Endothelial cell of umbilical vein (primary cell): ENCODE results near the gene DND1. TPM values are rescaled to one million over a fixed set of nuclear protein-coding genes. Genes with fewer than 3 reads are reported as not detected.

Experiments used
- BruUV-seq: library from RNA; stranded (reverse); fragments of 400-500 nt; replicated peaks from 2 replicates; lab custom pipeline; 2021; lab: Mats Ljungman, UMichigan
- CTCF ChIA-PET: fragments of 300-600, 350-600 bp; sonication (Branson Sonifier 250); formaldehyde crosslinking; loops from one replicate; lab custom pipeline; 2021; ENCODE audit warnings: antibody characterized with exemption, inconsistent platforms; lab: Charles Lee
- POLR2A ChIA-PET: fragments of 300-600, 350-600 bp; sonication (Branson Sonifier 250); formaldehyde crosslinking; loops from one replicate; lab custom pipeline; 2021; ENCODE audit warnings: antibody characterized with exemption, inconsistent platforms; lab: Charles Lee
- DNase-seq: peaks from one replicate; pipeline ENCODE4 v3.0.0-alpha.2; 2011; ENCODE audit warnings: low read depth, low spot score
- FAIRE-seq: peaks from 2 replicates; lab custom pipeline; 2011; peaks lifted over from hg19 to GRCh38; lab: Jason Lieb, UNC
- H2AFZ ChIP-seq: 2 replicates; pipeline ENCODE4 v1.6.0; 2012; ENCODE audit warnings: low read depth, low read length, control low read depth, inconsistent platforms
- H3K27ac ChIP-seq: 2 replicates; pipeline ENCODE4 v1.5.1; 2011; ENCODE audit warnings: low read depth, mild to moderate bottlenecking, control low read depth, low read length, moderate library complexity; ENCODE audit not compliant: insufficient read depth
- H3K27me3 ChIP-seq, 2 experiments: 2 replicates each; pipeline versions ENCODE4 v1.6.0 to v1.6.1; 2011; ENCODE audit warnings: low read length in 2 of 2, mixed read lengths in 1 of 2; ENCODE audit not compliant: control insufficient read depth in 2 of 2, insufficient read depth in 2 of 2
- H3K36me3 ChIP-seq, 2 experiments: 2 replicates in 1 of 2; 3 replicates in 1 of 2; pipeline ENCODE4 v1.5.1; 2011; ENCODE audit warnings: low read length in 2 of 2, mild to moderate bottlenecking in 1 of 2, moderate library complexity in 1 of 2; ENCODE audit not compliant: control insufficient read depth in 2 of 2, insufficient read depth in 2 of 2; ENCODE audit errors: extremely low read depth in 1 of 2
- H3K4me1 ChIP-seq: 3 replicates; pipeline ENCODE4 v1.5.1; 2011; ENCODE audit warnings: mild to moderate bottlenecking, low read length; ENCODE audit not compliant: control insufficient read depth, insufficient read depth; ENCODE audit errors: extremely low read depth
- H3K4me2 ChIP-seq: 2 replicates; pipeline ENCODE4 v1.6.1; 2011; ENCODE audit warnings: low read length, control low read depth, mixed read lengths; ENCODE audit not compliant: insufficient read depth
- H3K4me3 ChIP-seq, 3 experiments: fragments of 200-600 bp in 1 of 3; sonication (generic), shearing (Covaris generic) in 1 of 3; replicated peaks in 1 of 3; 2 replicates each; pipeline ENCODE4 v1.5.1; 2011 to 2016; ENCODE audit warnings: control low read depth in 3 of 3, low read length in 3 of 3, mild to moderate bottlenecking in 2 of 3, inconsistent platforms in 1 of 3, low read depth in 1 of 3, moderate library complexity in 1 of 3; ENCODE audit not compliant: insufficient read depth in 1 of 3
- H3K79me2 ChIP-seq: 2 replicates; pipeline ENCODE4 v1.6.0; 2012; ENCODE audit warnings: low read length, inconsistent platforms; ENCODE audit not compliant: control insufficient read depth, insufficient read depth
- H3K9ac ChIP-seq: replicated peaks from 2 replicates; pipeline ENCODE3; 2011; ENCODE audit warnings: low read length, control low read depth; ENCODE audit not compliant: insufficient read depth; ENCODE audit errors: extremely low read depth
- H3K9me1 ChIP-seq: replicated peaks from 3 replicates; pipeline ENCODE4 v1.6.0; 2011; ENCODE audit warnings: mild to moderate bottlenecking, low read length; ENCODE audit not compliant: control insufficient read depth, insufficient read depth; ENCODE audit errors: extremely low read depth
- H3K9me3 ChIP-seq: replicated peaks from 2 replicates; pipeline ENCODE4 v1.5.1; 2012; ENCODE audit warnings: low read length, inconsistent platforms; ENCODE audit not compliant: control insufficient read depth, insufficient read depth
- H4K20me1 ChIP-seq: replicated peaks from 2 replicates; pipeline ENCODE3; 2011; ENCODE audit warnings: mild to moderate bottlenecking, low read length; ENCODE audit not compliant: control insufficient read depth, insufficient read depth; ENCODE audit errors: extremely low read depth
- EZH2 ChIP-seq: IDR thresholded peaks from 2 replicates; pipeline ENCODE4 v1.6.1; 2012; ENCODE audit warnings: borderline replicate concordance, low read depth, mild to moderate bottlenecking, moderate library complexity, low read length, inconsistent platforms; ENCODE audit not compliant: severe bottlenecking
- FOS ChIP-seq: IDR thresholded peaks from 2 replicates; pipeline ENCODE4 v1.6.1; 2011; ENCODE audit warnings: mild to moderate bottlenecking, low read length, moderate library complexity, borderline replicate concordance; ENCODE audit not compliant: insufficient read depth
- GATA2 ChIP-seq: IDR thresholded peaks from 2 replicates; pipeline ENCODE4 v1.7.0; 2011; ENCODE audit warnings: low read depth, mild to moderate bottlenecking, moderate library complexity, mixed read lengths, low read length; ENCODE audit not compliant: insufficient read length, insufficient read depth
- JUN ChIP-seq: IDR thresholded peaks from 2 replicates; pipeline ENCODE4 v1.6.1; 2011; ENCODE audit warnings: borderline replicate concordance, low read depth; ENCODE audit not compliant: insufficient read length, insufficient read depth
- MAX ChIP-seq: IDR thresholded peaks from 2 replicates; pipeline ENCODE4 v1.6.1; 2011; ENCODE audit not compliant: insufficient read depth, insufficient read length
- MYC ChIP-seq: IDR thresholded peaks from one replicate; pipeline ENCODE4 v1.6.1; 2011; ENCODE audit warnings: mild to moderate bottlenecking, low read depth, low read length
- POLR2A ChIP-seq: IDR thresholded peaks from 2 replicates; pipeline ENCODE4 v1.6.1; 2012; ENCODE audit warnings: low read depth, mild to moderate bottlenecking, control low read depth, low read length
- POLR2AphosphoS5 ChIP-seq: IDR thresholded peaks from 2 replicates; pipeline ENCODE4 v1.6.1; 2012; ENCODE audit warnings: low read depth, mild to moderate bottlenecking, control low read depth, low read length, moderate library complexity; ENCODE audit not compliant: insufficient read depth
- dilution Hi-C: fragments of 300-500 bp; cut with MboI; formaldehyde crosslinking; loops from one replicate; pipeline ENCODE4 v1.15.0; 2019; ENCODE audit warnings: low sequenced_read_pairs; ENCODE audit not compliant: extremely low pct_ligation_motif_present
- intact Hi-C: fragments of 100-400 bp; cut with micrococcal nuclease; formaldehyde crosslinking; loops from one replicate; pipeline ENCODE4 v1.10.0; 2022
- polyA plus RNA-seq, 4 experiments: library from polyadenylated mRNA; depleted of rRNA in 3 of 4; stranded (reverse) in 3 of 4; unstranded in 1 of 4; fragments of >200 nt; gene quantifications; 2 replicates each; pipeline versions ENCODE4 v1.2.1 to v1.2.3, GENCODE V29; 2011 to 2012; ENCODE audit warnings: missing spikeins in 1 of 4
- total RNA-seq: library from RNA; stranded (reverse); gene quantifications from 2 replicates; pipeline ENCODE4 v1.2.3, GENCODE V29; 2021
- TF ChIP-seq, protein P1 (sequence below), 2 donors: IDR thresholded peaks; 1 replicate in 1 of 2; 2 replicates in 1 of 2; pipeline ENCODE4 v1.5.1; 2011; ENCODE audit warnings: low read length in 2 of 2, mild to moderate bottlenecking in 2 of 2, moderate library complexity in 2 of 2, control low read depth in 1 of 2, inconsistent platforms in 1 of 2, low read depth in 1 of 2; ENCODE audit not compliant: insufficient read depth in 1 of 2; ENCODE audit errors: extremely low read depth in 1 of 2

Gene DND1
- total and polyA plus RNA-seq, 2 donors (not counting 3 experiments of a cell fraction or from before 2014, with no cell fraction given) = 1.1 to 1.2 TPM

GRCh38 chr5:140700177-140701144 lies 27.1 kb upstream of the DND1 start, which contains the start of gene ZMAT2:
Gene ZMAT2, plus strand, starts transcription at chr5:140700447. Its CDS starts 14 bp downstream, at chr5:140700461.
- Histone ChIP-seq H3K4me1 (peaks cover 12% of the 10 kb centered on the region), H4K20me1 (peaks cover 3% of the 10 kb centered on the region), H2AFZ (peak within 1 kb of the TSS; percentile 29), H3K4me2 (peak within 1 kb of the TSS; percentile 92), H3K4me3 (peak within 1 kb of the TSS; percentile 62 to 90 (median 74)), H3K9me3 (no peaks in the 10 kb centered on the region), H3K79me2 (peaks cover 16% of the 10 kb centered on the region), H3K27ac (peak within 1 kb of the TSS; percentile 49), H3K27me3 (no peaks in the 10 kb centered on the region), H3K36me3 (peaks cover 43 to 51% of the 10 kb centered on the region in 2 experiments), H3K9me1 (no peaks in the 10 kb centered on the region), H3K9ac (peak within 1 kb of the TSS; percentile 92)
- ChIA-PET CTCF (interaction anchor here (0.9 to 1.3 kb wide), 7 partner anchors 9 to 337 kb away, joined by 3 to 10 read pairs (median 4); partner anchors contain the start of genes HARS1 and HARS2), POLR2A (interaction anchor here (0.5 to 1.0 kb wide), 4 partner anchors 9 to 370 kb away, joined by 4 to 9 read pairs (median 6); partner anchors contain the start of genes HARS1, HARS2, IK and NDUFA2)
- intact Hi-C loops (loop anchor here (1.0 to 2.0 kb wide), 3 partner anchors 9 to 36 kb away; partner anchors contain the start of genes HARS1, HARS2 and WDR55), dilution Hi-C loops (no loop called here)
- FAIRE-seq (peak; percentile 99), DNase-seq (peak; percentile 99)
- TSS peak; percentile 44 for BruUV-seq
- TF ChIP-seq JUN (no peak), MAX (no peak), MYC (no peak), POLR2AphosphoS5 (peak; percentile 57), GATA2 (no peak), POLR2A (peak; percentile 69), FOS (no peak), EZH2 (no peak)
- TF ChIP-seq, protein P1, sequence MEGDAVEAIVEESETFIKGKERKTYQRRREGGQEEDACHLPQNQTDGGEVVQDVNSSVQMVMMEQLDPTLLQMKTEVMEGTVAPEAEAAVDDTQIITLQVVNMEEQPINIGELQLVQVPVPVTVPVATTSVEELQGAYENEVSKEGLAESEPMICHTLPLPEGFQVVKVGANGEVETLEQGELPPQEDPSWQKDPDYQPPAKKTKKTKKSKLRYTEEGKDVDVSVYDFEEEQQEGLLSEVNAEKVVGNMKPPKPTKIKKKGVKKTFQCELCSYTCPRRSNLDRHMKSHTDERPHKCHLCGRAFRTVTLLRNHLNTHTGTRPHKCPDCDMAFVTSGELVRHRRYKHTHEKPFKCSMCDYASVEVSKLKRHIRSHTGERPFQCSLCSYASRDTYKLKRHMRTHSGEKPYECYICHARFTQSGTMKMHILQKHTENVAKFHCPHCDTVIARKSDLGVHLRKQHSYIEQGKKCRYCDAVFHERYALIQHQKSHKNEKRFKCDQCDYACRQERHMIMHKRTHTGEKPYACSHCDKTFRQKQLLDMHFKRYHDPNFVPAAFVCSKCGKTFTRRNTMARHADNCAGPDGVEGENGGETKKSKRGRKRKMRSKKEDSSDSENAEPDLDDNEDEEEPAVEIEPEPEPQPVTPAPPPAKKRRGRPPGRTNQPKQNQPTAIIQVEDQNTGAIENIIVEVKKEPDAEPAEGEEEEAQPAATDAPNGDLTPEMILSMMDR (IDR thresholded peaks at IDR 0.05; ENCODE audit: extremely low read depth in 1 of 2, insufficient read depth in 1 of 2, low read depth in 1 of 2, low read length in 2 of 2) = no peak
